Fibroblast of villous mesenchyme (primary cell): ENCODE results near the gene FRMD4A. TPM values are rescaled to one million over a fixed set of nuclear protein-coding genes. Genes with fewer than 3 reads are reported as not detected.

Experiments
- DNase-seq: peaks from one replicate; pipeline ENCODE4 v3.0.0-alpha.2; 2010; ENCODE audit warnings: low read depth
- H3K4me3 ChIP-seq: 2 replicates; pipeline ENCODE4 v1.5.1; 2011; ENCODE audit warnings: low read depth, mild to moderate bottlenecking, low read length
- CTCF ChIP-seq: IDR thresholded peaks from 2 replicates; pipeline ENCODE4 v1.5.1; 2012; ENCODE audit warnings: low read depth, mild to moderate bottlenecking, low read length; ENCODE audit not compliant: insufficient read depth
- total RNA-seq: library from RNA; depleted of rRNA; stranded (reverse); fragments of >200 nt; gene quantifications from 2 replicates; pipeline ENCODE4 v1.2.3, GENCODE V29; 2012

Gene FRMD4A
- total RNA-seq, 1 donor: 40.2 TPM

- no peak for TF ChIP-seq CTCF
- no peak for DNase-seq
Observed at GRCh38 chr10:13851906-13852305, 478.8 kb downstream of the FRMD4A start.

GRCh38 chr10:13848520-13849445 is 481.9 kb downstream of the FRMD4A start:
- DNase-seq: no peak

More at GRCh38 chr10:13851906-13852305, 478.8 kb downstream of the FRMD4A start:
- H3K4me3 ChIP-seq: no peak overlapping the region

GRCh38 chr10:13847201-13847631 is 483.5 kb downstream of the FRMD4A start:
- peak; percentile 11 for TF ChIP-seq CTCF

More at GRCh38 chr10:13848520-13849445, 481.9 kb downstream of the FRMD4A start:
- no peak for TF ChIP-seq CTCF
- no peak overlapping the region for H3K4me3 ChIP-seq

GRCh38 chr10:13845897-13846296 is 484.8 kb downstream of the FRMD4A start:
- no peak overlapping the region for H3K4me3 ChIP-seq
- no peak for TF ChIP-seq CTCF
- no peak for DNase-seq

More at GRCh38 chr10:13847201-13847631, 483.5 kb downstream of the FRMD4A start:
- DNase-seq: no peak
- H3K4me3 ChIP-seq: no peak overlapping the region

GRCh38 chr10:13844651-13845050 is 486.1 kb downstream of the FRMD4A start:
- no peak for DNase-seq
- no peak overlapping the region for H3K4me3 ChIP-seq
- TF ChIP-seq CTCF: no peak

- no peak for TF ChIP-seq CTCF
- H3K4me3 ChIP-seq: no peak overlapping the region
Observed at GRCh38 chr10:13842117-13842516, 488.6 kb downstream of the FRMD4A start.

More at GRCh38 chr10:13842117-13842516, 488.6 kb downstream of the FRMD4A start:
- no peak for DNase-seq
